Erythroblast (primary cell): Measurements from ENCODE around the gene ABHD1.
"Not testable (repeated sequence)": the region's sequence is repeated elsewhere in the genome, so short reads cannot be mapped to it uniquely, and the experiment has no call there.

Experiments used
- DNase-seq, 2 experiments: peaks; one replicate each; lab custom pipeline; 2025; lab: John Stamatoyannopoulos, UW
- GATA1 ChIP-seq: IDR thresholded peaks from 2 replicates; pipeline ENCODE4 v1.6.1; 2011; ENCODE audit warnings: low read depth, mild to moderate bottlenecking, control low read depth, low read length, moderate library complexity
- POLR2A ChIP-seq: IDR thresholded peaks from 2 replicates; pipeline ENCODE4 v1.6.1; 2011; ENCODE audit warnings: mild to moderate bottlenecking, low read length

ABHD1 gene

DNA sequence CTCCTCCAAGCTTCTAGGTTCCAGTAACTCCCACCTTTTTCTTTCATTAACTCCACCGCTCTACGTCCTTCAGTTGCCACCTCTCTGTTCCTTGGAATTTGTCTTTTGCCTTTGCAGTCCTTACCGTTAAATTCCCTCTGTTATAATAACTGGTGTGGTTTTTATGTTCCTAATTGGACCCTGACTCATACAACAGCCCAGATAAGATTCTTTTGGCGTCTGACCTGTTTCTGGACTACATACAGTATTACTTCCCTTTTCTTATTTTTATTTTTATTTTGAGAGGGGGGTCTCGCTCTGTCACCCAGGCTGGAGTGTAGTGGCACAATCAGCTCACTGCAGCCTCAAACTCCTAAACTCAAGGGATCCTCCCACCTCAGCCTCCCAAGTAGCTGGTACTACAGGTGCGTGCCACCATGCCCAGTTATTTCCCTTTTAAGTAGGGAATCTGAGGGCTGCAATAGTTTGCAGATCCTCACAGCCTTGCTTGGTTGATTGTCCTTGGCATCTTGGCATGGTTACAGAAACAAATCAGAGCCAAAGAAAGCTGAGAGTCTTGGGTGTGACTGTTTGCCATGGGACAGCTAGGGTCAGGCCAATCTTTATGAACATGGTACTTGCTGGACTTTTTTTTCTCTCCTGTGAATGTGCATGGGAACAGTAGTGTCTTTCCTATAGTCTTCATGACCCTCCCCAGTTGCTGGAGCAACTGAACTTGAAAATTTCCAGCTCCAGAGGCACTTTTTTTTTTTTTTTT, 47.1 kb downstream of the ABHD1 start:
- TF ChIP-seq GATA1 (no peak), POLR2A (no peak)
- DNase-seq, result no peak

DNA sequence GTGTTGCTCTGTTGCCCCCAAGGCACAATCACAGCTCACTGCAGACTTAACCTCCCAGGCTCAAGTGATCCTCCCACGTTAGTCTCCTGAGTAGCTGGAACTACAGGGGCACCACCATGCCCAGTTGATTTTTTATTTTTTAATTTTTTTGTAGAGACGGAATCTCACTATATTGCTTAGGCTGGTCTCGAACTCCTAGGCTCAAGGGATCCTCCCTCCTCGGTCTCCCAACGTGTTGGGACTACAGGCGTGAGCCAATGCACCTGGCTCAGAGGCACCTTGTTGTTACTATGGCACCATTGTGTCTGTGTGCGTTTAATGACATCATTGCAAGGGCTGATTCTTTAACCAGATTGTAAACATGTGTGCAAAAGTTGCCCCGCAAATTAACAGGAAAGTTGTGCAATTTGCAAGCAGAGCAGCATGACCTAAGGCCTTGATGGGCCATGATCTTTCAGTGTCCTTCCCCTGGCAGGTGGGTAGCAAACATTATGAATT, 47.8 kb downstream of the ABHD1 start:
- TF ChIP-seq POLR2A, result no peak
- no peak for TF ChIP-seq GATA1
- no peak for DNase-seq

DNA sequence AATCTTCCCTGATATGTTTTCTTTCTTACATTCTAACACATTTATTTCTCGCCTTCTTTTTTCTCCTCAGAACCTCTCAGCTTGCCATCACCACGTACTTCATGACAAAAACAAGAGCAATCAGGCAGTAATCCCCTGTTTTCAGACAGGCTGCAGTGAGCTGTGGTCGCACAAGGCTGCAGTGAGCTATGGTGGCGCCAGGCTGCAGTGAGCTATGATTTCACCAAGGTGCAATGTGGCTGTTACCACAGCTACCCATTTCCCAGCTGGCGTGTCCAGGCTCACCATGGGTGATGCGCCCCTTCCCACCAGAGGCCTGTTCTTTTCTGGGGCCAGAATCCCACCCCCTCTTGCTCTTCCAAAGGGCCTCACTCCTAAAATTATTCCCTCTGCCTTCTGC, 51.0 kb downstream of the ABHD1 start:
- no peak for TF ChIP-seq GATA1
- no peak for TF ChIP-seq POLR2A
- no peak for DNase-seq

- TF ChIP-seq GATA1 (no peak), POLR2A (no peak)
- DNase-seq, result no peak
Observed at GRCh38 chr2:27175330-27175729, 51.7 kb downstream of the ABHD1 start.

DNA sequence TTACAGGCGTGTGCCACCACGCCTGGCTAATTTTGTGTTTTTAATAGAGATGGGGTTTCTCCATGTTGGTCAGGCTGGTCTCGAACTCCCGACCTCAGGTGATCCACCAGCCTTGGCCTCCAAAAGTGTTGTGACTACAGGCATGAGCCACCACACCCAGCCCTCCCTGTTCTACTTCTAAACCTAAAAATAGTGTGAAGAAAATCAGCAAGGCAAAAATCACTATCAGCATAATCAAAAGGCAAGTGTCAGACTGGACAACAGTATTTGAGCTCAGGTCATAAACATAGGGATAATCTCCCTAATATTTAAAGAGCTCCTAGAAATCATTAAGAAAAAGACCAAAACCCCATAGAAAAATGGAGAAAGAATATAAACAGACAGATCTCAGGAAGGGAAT, 52.2 kb downstream of the ABHD1 start:
- DNase-seq, result not testable (repeated sequence)

DNA sequence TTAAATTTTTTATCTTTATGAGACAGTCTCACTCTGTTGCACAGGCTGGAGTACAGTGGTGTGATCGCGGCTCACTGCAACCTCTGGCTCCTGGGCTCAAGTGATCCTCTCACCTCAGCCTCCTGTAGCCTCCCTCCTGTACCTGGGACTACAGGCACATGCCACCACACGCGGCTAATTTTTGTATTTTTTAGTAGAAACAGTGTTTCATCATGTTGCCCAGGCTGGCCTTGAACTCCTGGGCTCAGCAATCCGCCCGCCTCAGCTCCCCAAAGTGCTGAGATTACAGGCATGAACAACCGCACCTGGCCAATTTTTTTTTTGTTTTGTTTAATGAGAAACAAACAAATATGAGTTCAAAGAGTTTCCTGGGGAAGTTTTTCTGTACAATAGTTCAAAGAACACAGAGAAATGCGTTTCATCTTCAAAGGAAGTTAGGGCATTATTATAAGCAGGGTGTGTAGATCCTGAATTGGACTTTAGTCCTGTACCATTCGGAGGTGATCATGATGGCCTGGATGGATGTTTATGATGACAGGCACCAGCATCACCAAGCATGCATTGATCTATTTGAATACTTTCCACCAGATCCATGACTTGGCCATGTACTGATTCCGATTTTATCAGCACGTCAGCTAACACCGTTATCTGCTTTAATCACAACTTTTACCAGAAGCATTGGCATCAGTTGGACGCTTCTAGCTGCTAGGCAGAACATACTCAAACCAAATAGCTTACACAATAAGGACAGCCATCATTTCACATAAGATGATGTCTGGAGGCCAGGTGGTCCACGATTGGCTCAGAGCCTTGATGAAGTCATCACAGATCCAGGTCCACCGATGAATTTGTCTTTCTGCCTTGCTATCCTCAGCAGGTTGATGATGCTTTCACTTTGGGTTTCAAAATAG, 54.1 kb downstream of the ABHD1 start:
- TF ChIP-seq POLR2A (no peak), GATA1 (no peak)
- no peak for DNase-seq

DNA sequence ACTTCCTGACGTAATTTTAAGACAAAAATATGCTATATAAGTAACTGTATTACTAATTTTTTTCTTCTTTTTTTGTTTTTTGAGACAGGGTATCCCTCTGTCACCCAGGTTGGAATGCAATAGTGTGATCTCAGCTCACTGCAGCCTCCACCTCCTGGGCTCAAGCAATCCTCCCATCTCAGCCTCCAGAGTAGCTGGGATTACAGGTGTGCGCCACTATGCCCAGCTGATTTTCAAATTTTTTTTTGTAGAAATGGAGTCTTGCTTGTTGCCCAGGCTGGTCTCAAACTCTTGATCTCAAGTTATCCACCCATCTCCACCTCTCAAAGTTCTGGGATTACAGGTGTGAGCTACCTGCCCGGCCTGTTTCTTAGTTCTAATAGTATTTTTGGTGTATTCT, 54.9 kb downstream of the ABHD1 start:
- TF ChIP-seq POLR2A (no peak), GATA1 (no peak)

DNA sequence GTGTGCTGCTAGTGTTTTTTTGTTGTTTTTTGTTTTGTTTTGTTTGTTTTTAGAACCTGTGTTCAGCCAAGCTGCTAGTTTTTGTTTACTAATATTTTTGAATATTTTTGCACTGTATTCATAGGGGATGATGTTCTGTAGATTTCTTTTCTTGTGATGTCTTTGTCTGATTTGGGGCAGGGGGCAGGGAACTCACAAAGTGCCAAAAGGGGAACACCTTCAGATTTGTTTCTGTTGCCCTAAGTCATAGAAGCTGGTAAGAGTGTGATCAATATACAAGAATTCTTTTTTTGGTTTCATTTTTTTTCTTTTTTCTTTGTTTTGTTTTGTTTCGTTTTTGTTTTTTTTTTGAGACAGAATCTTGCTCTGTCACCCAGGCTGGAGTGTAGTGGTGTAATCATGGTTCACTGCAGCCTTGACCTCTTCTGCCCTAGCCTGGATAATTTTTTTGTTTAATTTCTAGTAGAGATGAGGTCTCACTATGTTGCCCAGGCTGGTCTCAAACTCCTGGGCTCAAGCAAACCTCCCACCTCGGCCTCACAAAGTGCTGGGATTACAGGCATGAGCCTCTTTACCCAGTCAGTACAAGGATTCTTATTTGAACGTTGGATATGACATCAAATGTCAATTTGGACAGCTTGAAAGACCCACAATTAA, 55.9 kb downstream of the ABHD1 start:
- no peak for TF ChIP-seq GATA1
- no peak for TF ChIP-seq POLR2A
- no peak for DNase-seq

More for the DNA sequence above, 54.9 kb downstream of the ABHD1 start:
- DNase-seq, result no peak
